IMR-90 (cell line): Measurements from ENCODE around the gene HSPA12A. TPM values are rescaled to one million over a fixed set of nuclear protein-coding genes. Genes with fewer than 3 reads are reported as not detected.

Experiments
- ATAC-seq: fragments of 200-7000 bp; cut with Tn5 transposase; 2 replicates; pipeline ENCODE4 v1.9.1; 2020; ENCODE audit warnings: low read depth, mild to moderate bottlenecking, moderate library complexity
- BruUV-seq: library from RNA; stranded (reverse); fragments of 400-500 nt; replicated peaks from 2 replicates; lab custom pipeline; 2021; lab: Mats Ljungman, UMichigan
- CTCF ChIA-PET: fragments of 300-600 bp; formaldehyde crosslinking; extraction: SDS; loops from one replicate; lab custom pipeline; 2021; ENCODE audit warnings: antibody characterized with exemption; lab: Yijun Ruan, JAX
- POLR2A ChIA-PET: fragments of 300-600 bp; sonication (Branson Sonifier 250); formaldehyde crosslinking; loops from one replicate; lab custom pipeline; 2022; ENCODE audit warnings: antibody characterized with exemption; ENCODE audit not compliant: unreplicated experiment; lab: Charles Lee
- DNase-seq: peaks from one replicate; pipeline ENCODE4 v3.0.0; 2013
- H2AFZ ChIP-seq: replicated peaks from 2 replicates; pipeline ENCODE3; 2013; ENCODE audit warnings: low read length, mild to moderate bottlenecking; ENCODE audit not compliant: poor library complexity
- H2AK5ac ChIP-seq: 2 replicates; pipeline ENCODE4 v1.6.1; 2013; ENCODE audit warnings: low read depth, low read length, inconsistent platforms
- H2AK9ac ChIP-seq: replicated peaks from 2 replicates; pipeline ENCODE3; 2013; ENCODE audit warnings: mild to moderate bottlenecking, low read depth, low read length, moderate library complexity; ENCODE audit not compliant: poor library complexity
- H2BK120ac ChIP-seq: 2 replicates; pipeline ENCODE4 v1.6.1; 2013; ENCODE audit warnings: low read depth, low read length, inconsistent platforms
- H2BK15ac ChIP-seq: 3 replicates; pipeline ENCODE4 v1.6.1; 2013; ENCODE audit warnings: low read depth, low read length, inconsistent platforms
- H2BK20ac ChIP-seq: 2 replicates; pipeline ENCODE4 v1.6.1; 2013; ENCODE audit warnings: low read depth, mild to moderate bottlenecking, inconsistent platforms, low read length, moderate library complexity
- H2BK5ac ChIP-seq: 2 replicates; pipeline ENCODE4 v1.6.1; 2013; ENCODE audit warnings: mild to moderate bottlenecking, low read depth, low read length, inconsistent platforms; ENCODE audit not compliant: poor library complexity, severe bottlenecking
- H3K14ac ChIP-seq: replicated peaks from 2 replicates; pipeline ENCODE4 v1.6.1; 2013; ENCODE audit warnings: low read depth, low read length, inconsistent platforms
- H3K18ac ChIP-seq: 2 replicates; pipeline ENCODE4 v1.6.1; 2013; ENCODE audit warnings: low read depth, low read length, control low read depth
- H3K23ac ChIP-seq: 2 replicates; pipeline ENCODE4 v1.6.1; 2013; ENCODE audit warnings: low read depth, low read length, inconsistent platforms
- H3K27ac ChIP-seq: 2 replicates; pipeline ENCODE4 v1.5.1; 2013; ENCODE audit warnings: mild to moderate bottlenecking, control low read depth, low read length; ENCODE audit not compliant: insufficient read depth
- H3K27me3 ChIP-seq: 2 replicates; pipeline ENCODE4 v1.6.1; 2013; ENCODE audit warnings: low read length; ENCODE audit not compliant: control insufficient read depth, insufficient read depth
- H3K36me3 ChIP-seq: 2 replicates; pipeline ENCODE4 v1.6.1; 2013; ENCODE audit warnings: low read length, mixed read lengths; ENCODE audit not compliant: control insufficient read depth, insufficient read depth
- H3K4ac ChIP-seq: 2 replicates; pipeline ENCODE4 v1.6.1; 2013; ENCODE audit warnings: low read depth, low read length, inconsistent platforms
- H3K4me1 ChIP-seq: 2 replicates; pipeline ENCODE4 v1.6.1; 2013; ENCODE audit warnings: low read length, mixed read lengths; ENCODE audit not compliant: control insufficient read depth, insufficient read depth
- H3K4me2 ChIP-seq: 2 replicates; pipeline ENCODE4 v1.6.1; 2013; ENCODE audit warnings: low read depth, mild to moderate bottlenecking, control low read depth, low read length, moderate library complexity
- H3K4me3 ChIP-seq: 2 replicates; pipeline ENCODE4 v1.5.1; 2013; ENCODE audit warnings: low read depth, mild to moderate bottlenecking, control low read depth, low read length, moderate library complexity; ENCODE audit not compliant: insufficient read depth
- H3K56ac ChIP-seq: 2 replicates; pipeline ENCODE4 v1.6.1; 2013; ENCODE audit warnings: low read length, inconsistent platforms; ENCODE audit not compliant: insufficient read depth; ENCODE audit errors: extremely low read depth
- H3K79me1 ChIP-seq, 2 experiments: 2 replicates each; pipeline ENCODE4 v1.6.1; 2013; ENCODE audit warnings: low read length in 2 of 2, inconsistent platforms in 1 of 2, low read depth in 1 of 2
- H3K9ac ChIP-seq: 2 replicates; pipeline ENCODE4 v1.6.1; 2013; ENCODE audit warnings: low read depth, low read length, control low read depth
- H3K9me1 ChIP-seq: 2 replicates; pipeline ENCODE4 v1.6.1; 2013; ENCODE audit warnings: low read length, inconsistent platforms; ENCODE audit not compliant: insufficient read depth
- H3K9me3 ChIP-seq: 2 replicates; pipeline ENCODE4 v1.6.1; 2013; ENCODE audit warnings: low read length; ENCODE audit not compliant: control insufficient read depth, insufficient read depth
- H4K20me1 ChIP-seq: 2 replicates; pipeline ENCODE4 v1.6.1; 2013; ENCODE audit warnings: low read length, inconsistent platforms; ENCODE audit not compliant: insufficient read depth
- H4K5ac ChIP-seq: 2 replicates; pipeline ENCODE4 v1.6.1; 2013; ENCODE audit warnings: mild to moderate bottlenecking, low read depth, low read length, control low read depth
- H4K8ac ChIP-seq, 2 experiments: 2 replicates each; pipeline ENCODE4 v1.6.1; 2013; ENCODE audit warnings: low read depth in 2 of 2, low read length in 2 of 2, control low read depth in 1 of 2, inconsistent platforms in 1 of 2
- H4K91ac ChIP-seq: 2 replicates; pipeline ENCODE4 v1.6.1; 2013; ENCODE audit warnings: low read depth, low read length, inconsistent platforms; ENCODE audit not compliant: insufficient read depth
- CHD1 ChIP-seq: IDR thresholded peaks from 2 replicates; pipeline ENCODE4 v1.6.1; 2012; ENCODE audit warnings: low read depth, low read length, improper control_type of control experiment
- CTCF ChIP-seq: conservative IDR thresholded peaks from 2 replicates; pipeline ENCODE4 v1.5.1; 2012; ENCODE audit warnings: mild to moderate bottlenecking, low read depth, low read length, improper control_type of control experiment
- ELK1 ChIP-seq: fragments of 150-350 bp; IDR thresholded peaks from 2 replicates; pipeline ENCODE4 v1.6.1; 2016; ENCODE audit warnings: low read depth, mild to moderate bottlenecking, low read length, moderate library complexity, borderline replicate concordance
- FOS ChIP-seq: fragments of 150-350 bp; IDR thresholded peaks from 2 replicates; pipeline ENCODE4 v1.6.1; 2016; ENCODE audit warnings: low read depth, low read length
- MXI1 ChIP-seq: IDR thresholded peaks from 2 replicates; pipeline ENCODE4 v1.6.1; 2012; ENCODE audit warnings: low read depth, mild to moderate bottlenecking, low read length, moderate library complexity, borderline replicate concordance
- RAD21 ChIP-seq: IDR thresholded peaks from 2 replicates; pipeline ENCODE4 v1.6.1; 2012; ENCODE audit warnings: low read length, improper control_type of control experiment
- SMC3 ChIP-seq: fragments of 150-350 bp; IDR thresholded peaks from 2 replicates; pipeline ENCODE4 v1.6.1; 2016; ENCODE audit warnings: low read depth, mild to moderate bottlenecking, antibody characterized with exemption, low read length, moderate library complexity
- USF2 ChIP-seq: fragments of 150-350 bp; IDR thresholded peaks from 2 replicates; pipeline ENCODE4 v1.6.1; 2017; ENCODE audit warnings: mild to moderate bottlenecking, antibody characterized with exemption, low read length, low read depth
- WGBS, 2 experiments: methylation state at CpG; one replicate each; pipeline versions ENCODE4 v1.1.5 to v1.1.7; 2013; ENCODE audit warnings: missing lambda C conversion rate in 2 of 2; ENCODE audit not compliant: insufficient read length in 1 of 2; ENCODE audit errors: extremely low coverage in 2 of 2; 5-methylcytosine and 5-hydroxymethylcytosine counted together
- dilution Hi-C: fragments of 300-500 bp; cut with HindIII; formaldehyde crosslinking; loops from one replicate; pipeline ENCODE4 v1.14.3; 2018; ENCODE audit warnings: low sequenced_read_pairs; ENCODE audit not compliant: unreplicated experiment
- in situ Hi-C: fragments of 300-500 bp; cut with MboI; formaldehyde crosslinking; loops from 3 replicates; pipeline ENCODE4 v1.14.3; 2019; ENCODE audit warnings: low sequenced_read_pairs, inconsistent platforms, mixed read lengths
- intact Hi-C: fragments of 100-400 bp; cut with micrococcal nuclease; formaldehyde crosslinking; loops from 2 replicates; pipeline ENCODE4 v1.10.0; 2022
- polyA plus RNA-seq, 3 experiments: library from polyadenylated mRNA; depleted of rRNA; stranded (reverse); fragments of >200 nt; gene quantifications; 2 replicates each; pipeline ENCODE4 v1.2.3, GENCODE V29; 2012; ENCODE audit warnings: low replicate concordance in 1 of 3
- total RNA-seq: library from RNA; depleted of rRNA; stranded (reverse); fragments of >200 nt; gene quantifications from 2 replicates; pipeline ENCODE4 v1.2.3, GENCODE V29; 2012

Gene HSPA12A
- total and polyA plus RNA-seq, 2 of the 4 experiments (the other 2 are of a cell fraction): 16.1 to 16.7 TPM

GRCh38 chr10:116740971-116741370 lies 1.4 kb downstream of the HSPA12A start:
- Histone ChIP-seq H2AK9ac (peak overlapping the region; percentile 88), H3K9me3 (no peaks in the 10 kb centered on the region), H2BK15ac (no peak overlapping the region), H3K9me1 (peaks cover 12% of the 10 kb centered on the region), H3K4me1 (peaks cover 4% of the 10 kb centered on the region; the same call in 1 of the 2 replicates), H3K4me3 (peak overlapping the region; percentile 100), H2AK5ac (no peak overlapping the region), H3K14ac (no peak overlapping the region), H3K4ac (no peak overlapping the region), H3K27me3 (no peaks in the 10 kb centered on the region), H4K91ac (no peak overlapping the region), H3K36me3 (no peaks in the 10 kb centered on the region), H2BK120ac (no peak overlapping the region), H3K27ac (no peak overlapping the region), H4K20me1 (no peaks in the 10 kb centered on the region), H2BK20ac (no peak overlapping the region), H3K18ac (no peak overlapping the region), H3K56ac (no peak overlapping the region), H2BK5ac (no peak overlapping the region), H4K5ac (no peak overlapping the region), H2AFZ (peak overlapping the region; percentile 96), H4K8ac (no peak overlapping the region), H3K4me2 (peak overlapping the region; percentile 81), H3K79me1 (peaks cover 38 to 56% of the 10 kb centered on the region in 2 experiments), H3K23ac (no peak overlapping the region), H3K9ac (peak overlapping the region; percentile 63; the same call in 1 of the 2 replicates)
- no peak for DNase-seq
- in situ Hi-C loops (no loop called here), dilution Hi-C loops (no loop called here), intact Hi-C loops (loop anchor here (1.0 to 5.0 kb wide), 2 partner anchors 59 to 1784 kb away; no protein-coding TSS in a partner anchor)
- ChIA-PET POLR2A (no interaction called here), CTCF (interaction anchor here (0.6 kb wide), 1 partner anchor 1944 kb away, joined by 4 read pairs; no protein-coding TSS in a partner anchor)
- ATAC-seq: no peak
- TF ChIP-seq FOS (no peak), SMC3 (no peak), CTCF (no peak), ELK1 (no peak), MXI1 (no peak), USF2 (no peak), RAD21 (no peak), CHD1 (no peak)
- WGBS, 2 experiments: no CpG with 5 or more reads among the region's 13 CpGs
- no TSS peak for BruUV-seq
